Glomerular visceral epithelial cell (primary cell): Measurements from ENCODE around the gene OLIG3.

ENCODE experiments used
- DNase-seq: peaks from one replicate; pipeline ENCODE4 v3.0.0-alpha.2; 2016; ENCODE audit errors: extremely low spot score

The OLIG3 gene

DNA sequence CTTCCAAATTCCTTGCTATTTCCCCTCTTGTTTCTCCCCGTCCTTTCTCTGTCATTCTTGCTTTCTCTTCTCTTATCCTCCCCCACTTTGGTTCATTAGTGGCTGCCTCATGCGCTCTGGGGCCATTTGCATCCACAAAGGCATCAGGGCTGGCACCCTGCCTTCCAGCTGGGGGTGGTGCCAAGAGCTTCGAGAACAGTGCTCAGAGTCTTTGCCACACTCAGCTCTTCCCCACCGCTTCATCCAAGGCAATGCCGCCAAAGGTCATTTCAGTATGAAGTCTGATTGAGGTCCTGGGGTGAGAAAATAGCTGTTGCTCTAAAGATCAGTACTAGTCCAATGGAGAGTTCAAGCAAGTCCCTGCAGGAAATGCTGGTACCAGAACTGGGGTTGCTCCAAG, 22.7 kb downstream of the OLIG3 start:
- no peak for DNase-seq

DNA sequence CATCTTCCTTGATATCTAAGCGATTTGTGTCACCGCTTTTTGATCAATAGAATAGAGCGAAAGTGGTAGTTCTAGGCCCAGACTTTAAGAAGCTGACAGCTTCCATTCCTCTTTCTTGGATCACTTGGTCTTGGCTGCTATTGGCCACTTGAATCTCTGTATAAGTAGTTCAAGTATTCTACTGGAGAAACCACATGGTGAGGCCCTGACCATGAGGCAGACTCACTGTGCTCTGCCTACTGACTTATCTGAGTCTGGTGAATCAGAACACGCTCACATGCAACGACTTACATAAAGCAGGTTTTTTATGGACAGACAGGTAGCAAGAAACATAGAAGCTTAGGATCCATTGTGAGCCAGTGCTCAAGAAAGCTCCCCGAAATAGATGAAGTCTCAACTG, 27.0 kb downstream of the OLIG3 start:
- DNase-seq = no peak

DNA sequence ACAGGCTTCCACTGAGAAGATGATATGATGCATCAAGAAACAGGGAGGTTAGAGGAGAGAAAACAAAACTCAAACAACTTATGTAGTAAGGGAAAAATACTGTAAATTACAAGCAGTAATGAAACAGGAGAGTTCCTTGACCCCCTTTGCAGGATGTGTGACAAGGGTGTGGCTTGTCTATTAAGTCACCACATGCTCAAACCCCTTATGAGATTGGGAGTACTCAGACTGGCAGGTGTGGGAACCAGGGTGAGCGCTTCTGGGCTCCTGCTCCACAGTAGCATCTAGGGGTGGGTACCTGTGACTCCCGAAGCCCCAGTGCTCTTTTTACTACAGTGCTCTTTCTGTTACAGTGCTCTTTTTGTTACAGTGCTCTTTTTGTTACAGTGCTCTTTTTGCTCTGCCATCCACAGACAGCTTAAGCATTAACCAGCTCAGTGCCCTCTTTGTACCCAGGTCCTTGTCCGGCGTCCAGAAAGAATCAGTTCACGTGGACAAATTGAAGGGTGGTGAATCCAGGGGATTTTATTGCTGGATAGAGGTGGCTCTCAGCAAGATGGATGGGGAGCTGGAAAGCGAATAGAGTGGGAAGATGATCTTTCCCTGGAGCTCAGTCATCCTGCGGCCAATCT, 28.7 kb downstream of the OLIG3 start:
- no peak for DNase-seq

DNA sequence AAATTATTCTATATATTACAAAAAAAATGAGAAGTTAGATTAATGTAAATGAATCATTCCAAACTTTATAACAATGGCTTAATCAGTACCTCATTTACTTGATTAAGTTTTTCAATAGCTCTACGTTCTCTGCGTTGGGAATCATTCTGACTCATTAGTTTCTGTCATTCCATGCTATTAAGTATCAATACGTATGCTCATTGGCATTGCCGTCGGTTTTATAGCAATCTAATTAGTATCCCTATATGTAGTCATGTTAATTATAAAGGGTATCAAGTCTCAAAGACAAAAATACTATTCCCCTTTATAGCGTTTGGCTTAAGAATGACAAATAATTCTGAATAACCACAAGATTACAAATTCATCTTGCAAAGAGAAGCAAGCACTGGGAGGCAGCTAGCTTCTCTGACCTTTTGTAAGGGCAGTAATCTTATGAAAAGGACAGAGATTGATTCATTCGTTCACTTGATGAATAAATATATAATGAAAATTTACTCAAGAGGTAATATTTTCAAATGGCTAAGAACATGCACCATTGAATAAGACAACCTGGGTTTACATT, 41.8 kb downstream of the OLIG3 start:
- DNase-seq = no peak

DNA sequence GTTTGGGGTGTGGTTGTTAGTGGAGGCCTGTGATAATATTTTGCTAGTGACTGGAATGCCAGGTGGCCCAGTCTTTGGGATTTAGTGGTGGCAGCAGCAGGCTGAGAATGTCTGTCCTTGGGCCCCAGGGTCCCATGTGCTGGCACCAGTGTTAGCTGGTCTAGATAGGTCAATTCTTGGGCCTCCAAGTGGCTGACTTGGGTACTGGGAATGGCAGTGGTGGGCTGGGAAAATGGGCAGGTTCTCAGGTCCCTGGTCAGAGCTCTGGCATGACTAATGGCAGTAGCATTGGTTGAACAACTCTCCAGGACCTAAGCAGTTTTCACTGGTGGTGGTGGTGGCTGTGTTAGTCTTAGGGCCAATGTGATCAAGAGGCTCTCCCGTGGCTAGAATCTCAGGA, 50.3 kb downstream of the OLIG3 start:
- DNase-seq = no peak
